HK-2 (cell line): ENCODE measurements around the gene TMEM270.

Experiments used
- DNase-seq: peaks from one replicate; pipeline ENCODE4 v3.0.0-alpha.2; 2018; ENCODE audit not compliant: unreplicated experiment

The TMEM270 gene

DNA sequence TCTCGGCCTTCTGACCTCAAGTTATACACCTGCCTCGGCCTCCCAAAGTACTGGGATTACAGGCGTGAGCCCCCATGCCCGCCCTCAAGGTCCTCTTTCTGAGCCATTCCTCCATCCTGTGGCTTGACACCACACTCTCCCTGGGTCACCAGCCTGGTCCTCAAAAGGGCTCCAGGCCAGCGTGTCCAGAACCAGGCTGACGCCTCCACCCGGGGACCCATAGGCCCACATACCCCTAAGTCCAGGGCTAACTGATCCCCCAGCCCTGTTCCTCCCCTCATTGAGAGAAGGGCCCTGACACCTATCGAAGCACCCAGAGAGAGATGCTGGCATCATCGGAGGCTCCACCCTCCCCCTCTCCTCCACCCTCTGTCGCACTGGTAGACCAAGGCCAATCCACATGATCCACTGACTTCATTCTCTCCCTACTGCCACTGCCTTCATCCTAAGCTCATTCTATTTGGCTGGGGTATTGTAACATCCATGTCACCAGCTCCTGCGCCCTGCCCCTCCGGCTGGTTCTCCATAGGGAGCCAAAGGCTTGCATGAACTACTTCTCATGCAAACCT is 46.7 kb downstream of the TMEM270 start:
- no peak for DNase-seq

DNA sequence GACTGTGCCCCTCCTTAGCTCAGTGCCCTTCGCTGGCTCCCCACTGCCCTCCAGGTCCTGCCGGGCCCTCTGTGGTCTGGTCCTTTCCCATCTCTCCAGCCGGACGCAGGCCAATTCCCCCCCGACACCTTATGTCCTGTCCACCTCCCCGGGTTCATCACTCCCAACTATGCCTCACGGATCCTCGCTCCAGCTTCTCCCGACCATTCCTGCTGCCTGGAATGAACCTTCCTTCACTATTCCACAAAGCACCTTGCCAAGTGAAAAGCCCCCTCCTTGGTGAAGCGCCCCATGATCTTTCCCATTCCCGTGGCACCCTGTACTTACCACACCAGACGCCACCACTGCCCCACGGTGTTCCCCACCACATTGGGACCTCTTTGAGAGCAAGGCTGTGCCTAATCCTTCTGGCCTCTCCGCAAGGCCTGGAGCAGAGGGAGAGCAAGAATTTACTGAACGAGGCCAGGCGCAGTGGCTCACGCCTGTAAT is 47.2 kb downstream of the TMEM270 start:
- no peak for DNase-seq

DNA sequence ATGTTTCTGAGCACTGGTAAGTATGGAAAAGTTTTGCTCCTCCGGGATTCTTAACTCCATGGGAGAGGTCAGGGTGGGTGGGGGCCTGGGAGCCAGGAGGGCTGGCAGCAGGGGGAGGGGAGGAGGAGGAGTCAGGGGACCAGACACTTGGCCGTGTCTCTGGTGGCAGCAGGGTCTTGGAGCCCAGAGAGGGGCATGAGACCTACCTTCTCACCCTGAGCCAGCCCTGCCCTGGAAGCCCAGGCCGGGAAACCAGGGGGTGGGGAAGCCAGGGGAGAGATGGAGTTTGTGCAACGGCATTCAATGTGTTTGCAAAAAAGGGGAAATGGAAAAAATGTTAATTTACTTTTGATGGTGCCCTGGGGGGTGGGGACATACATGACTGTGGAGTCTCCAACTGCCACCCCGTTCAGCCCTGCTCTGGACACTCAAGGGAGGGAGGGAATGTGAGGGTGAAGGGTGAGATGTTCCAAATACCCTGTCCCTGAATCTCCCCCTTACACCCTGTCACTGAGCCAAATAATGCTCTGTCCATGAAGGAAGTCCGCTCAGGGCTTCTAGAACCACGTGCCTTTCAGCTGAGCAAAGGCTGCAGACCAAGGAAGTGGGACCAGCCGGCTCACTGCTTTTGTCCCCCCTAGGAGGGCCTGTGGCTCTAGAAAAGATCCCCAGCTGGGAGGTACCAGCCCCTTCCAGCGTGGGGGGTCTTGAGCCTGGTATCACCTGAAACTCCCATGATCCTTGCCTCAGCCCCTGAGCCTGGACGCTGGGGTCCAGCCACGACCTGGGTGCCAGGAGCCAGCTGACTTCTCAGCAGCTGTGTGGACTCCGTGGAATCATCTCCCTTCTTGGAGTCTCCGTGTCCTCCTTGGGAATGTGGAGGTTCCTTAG is 48.3 kb downstream of the TMEM270 start:
- DNase-seq = no peak

GRCh38 chr7:73909996-73910395 is 49.0 kb downstream of the TMEM270 start:
- DNase-seq = no peak

GRCh38 chr7:73912223-73912622 is 51.3 kb downstream of the TMEM270 start:
- DNase-seq = no peak
